Measurements from ENCODE around the gene IP6K3. TPM values are rescaled to one million over a fixed set of nuclear protein-coding genes. Genes with fewer than 3 reads are reported as not detected.

Gene IP6K3
- total RNA-seq, 4 donors from 2014 or later = 0.19 to 2.2 (median 0.45) TPM

DNA sequence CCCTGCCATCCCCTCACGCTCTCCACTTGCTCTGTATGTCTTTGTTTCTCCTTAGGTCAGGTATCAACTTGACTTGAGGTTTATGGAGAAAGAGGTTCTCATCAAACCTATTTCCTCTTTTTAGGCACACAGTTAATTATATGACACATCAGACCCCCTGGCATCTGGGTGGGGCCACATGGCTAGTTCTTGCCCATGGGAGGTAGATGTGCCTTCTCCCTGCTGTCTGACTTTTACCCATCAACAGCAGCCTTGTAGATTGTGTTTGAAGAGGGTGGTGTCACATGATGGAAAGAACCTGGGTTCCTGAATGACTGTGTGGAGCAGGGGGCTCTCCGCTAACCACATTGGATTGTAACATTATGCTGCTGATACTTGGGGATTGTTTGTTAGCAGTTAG lies 28.0 kb downstream of the IP6K3 start:
- TF ChIP-seq, protein P1, sequence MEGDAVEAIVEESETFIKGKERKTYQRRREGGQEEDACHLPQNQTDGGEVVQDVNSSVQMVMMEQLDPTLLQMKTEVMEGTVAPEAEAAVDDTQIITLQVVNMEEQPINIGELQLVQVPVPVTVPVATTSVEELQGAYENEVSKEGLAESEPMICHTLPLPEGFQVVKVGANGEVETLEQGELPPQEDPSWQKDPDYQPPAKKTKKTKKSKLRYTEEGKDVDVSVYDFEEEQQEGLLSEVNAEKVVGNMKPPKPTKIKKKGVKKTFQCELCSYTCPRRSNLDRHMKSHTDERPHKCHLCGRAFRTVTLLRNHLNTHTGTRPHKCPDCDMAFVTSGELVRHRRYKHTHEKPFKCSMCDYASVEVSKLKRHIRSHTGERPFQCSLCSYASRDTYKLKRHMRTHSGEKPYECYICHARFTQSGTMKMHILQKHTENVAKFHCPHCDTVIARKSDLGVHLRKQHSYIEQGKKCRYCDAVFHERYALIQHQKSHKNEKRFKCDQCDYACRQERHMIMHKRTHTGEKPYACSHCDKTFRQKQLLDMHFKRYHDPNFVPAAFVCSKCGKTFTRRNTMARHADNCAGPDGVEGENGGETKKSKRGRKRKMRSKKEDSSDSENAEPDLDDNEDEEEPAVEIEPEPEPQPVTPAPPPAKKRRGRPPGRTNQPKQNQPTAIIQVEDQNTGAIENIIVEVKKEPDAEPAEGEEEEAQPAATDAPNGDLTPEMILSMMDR (IDR thresholded peaks at IDR 0.05) = no peak
- no peak for DNase-seq (ENCODE audit: low spot score)
- ATAC-seq (ENCODE audit: low FRiP score) = no peak

DNA sequence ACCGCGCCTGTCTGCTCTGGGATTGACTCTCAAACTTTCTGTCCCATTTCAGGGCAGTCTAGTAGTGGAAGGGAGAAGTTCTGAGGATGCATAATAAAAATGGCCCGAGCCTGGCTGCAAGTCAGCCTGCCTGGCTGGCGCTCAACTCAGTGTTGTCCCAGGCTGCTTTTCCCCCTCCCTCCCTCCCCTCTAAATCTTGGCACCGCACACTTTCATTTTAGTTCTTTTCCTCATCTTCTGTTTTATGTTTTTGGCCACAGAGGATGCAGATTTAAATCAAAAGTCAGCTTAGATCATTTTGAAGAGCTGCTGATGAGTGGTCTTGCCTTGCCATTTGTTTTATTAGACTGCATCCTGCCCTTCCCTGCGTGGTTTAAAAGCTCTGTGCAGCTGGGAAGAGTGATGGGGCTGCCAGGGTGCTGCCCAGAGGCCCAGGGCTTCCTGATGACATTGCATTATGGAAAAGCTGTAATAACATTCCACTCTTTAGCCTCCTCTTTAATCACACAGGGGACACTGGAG lies 28.7 kb downstream of the IP6K3 start:
- no peak for DNase-seq (ENCODE audit: low spot score)

DNA sequence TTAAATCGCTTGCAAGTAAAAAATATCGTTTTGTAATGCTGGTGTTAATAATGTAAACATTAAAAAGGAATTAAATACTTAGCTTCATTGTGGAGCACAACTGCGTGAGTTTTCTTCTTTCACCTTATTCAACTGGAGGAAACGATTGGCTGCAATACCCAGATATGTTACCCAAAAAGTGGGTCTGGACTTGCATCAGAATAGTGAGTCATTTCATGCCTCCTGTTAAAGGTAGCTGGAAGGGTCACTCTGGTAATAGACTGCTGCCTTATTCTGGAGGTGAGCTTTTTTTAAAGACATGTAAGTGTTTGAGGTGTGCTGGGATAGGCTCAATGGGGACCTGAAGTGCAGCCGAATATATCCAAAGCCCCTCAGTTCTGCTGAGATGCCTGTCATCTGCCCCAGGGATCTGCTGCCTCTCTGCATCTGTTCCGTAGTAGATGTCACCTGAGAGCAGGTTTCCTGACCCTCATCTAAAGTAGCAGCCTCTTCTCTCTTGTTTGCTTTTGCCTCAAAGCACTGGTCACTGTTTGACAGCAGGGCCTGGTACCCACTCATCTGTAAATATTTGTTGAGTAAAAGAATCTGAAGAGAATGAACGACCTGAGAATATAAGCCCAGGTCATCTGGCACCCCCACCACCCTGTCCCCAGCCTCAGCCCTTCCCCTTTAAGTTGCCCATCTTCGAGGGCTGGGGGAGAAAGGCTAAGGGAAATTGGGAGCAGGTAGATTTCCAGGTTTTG lies 29.6 kb downstream of the IP6K3 start:
- no peak for ATAC-seq (ENCODE audit: low FRiP score)
- TF ChIP-seq, protein P1 (IDR thresholded peaks at IDR 0.05) = no peak
- DNase-seq (ENCODE audit: low spot score) = no peak

More for the DNA sequence above, 28.7 kb downstream of the IP6K3 start:
- no peak for ATAC-seq (ENCODE audit: low FRiP score)
- TF ChIP-seq, protein P1 (IDR thresholded peaks at IDR 0.05) = no peak

DNA sequence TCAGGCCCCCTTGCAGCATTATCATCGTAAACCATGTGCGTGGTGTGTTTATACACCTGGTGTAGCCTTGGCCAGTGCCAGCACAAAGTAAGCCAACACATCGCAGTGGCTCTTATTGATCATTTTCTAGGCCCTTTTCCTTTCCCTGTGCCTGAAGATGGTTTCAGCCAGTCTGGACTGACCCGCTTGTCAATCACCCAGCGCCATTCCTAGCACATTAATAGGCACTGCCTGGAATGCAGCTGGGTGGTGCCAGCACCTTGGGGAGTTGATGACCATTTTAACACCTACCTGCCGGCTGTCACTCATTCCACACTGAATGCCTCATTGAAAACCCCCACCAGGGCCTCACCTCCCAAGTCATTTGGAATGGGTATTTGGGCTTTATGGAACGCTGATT lies 30.3 kb downstream of the IP6K3 start:
- DNase-seq (ENCODE audit: low spot score) (no peak), ATAC-seq (ENCODE audit: low FRiP score) (no peak)
- TF ChIP-seq, protein P1 (IDR thresholded peaks at IDR 0.05) = no peak

DNA sequence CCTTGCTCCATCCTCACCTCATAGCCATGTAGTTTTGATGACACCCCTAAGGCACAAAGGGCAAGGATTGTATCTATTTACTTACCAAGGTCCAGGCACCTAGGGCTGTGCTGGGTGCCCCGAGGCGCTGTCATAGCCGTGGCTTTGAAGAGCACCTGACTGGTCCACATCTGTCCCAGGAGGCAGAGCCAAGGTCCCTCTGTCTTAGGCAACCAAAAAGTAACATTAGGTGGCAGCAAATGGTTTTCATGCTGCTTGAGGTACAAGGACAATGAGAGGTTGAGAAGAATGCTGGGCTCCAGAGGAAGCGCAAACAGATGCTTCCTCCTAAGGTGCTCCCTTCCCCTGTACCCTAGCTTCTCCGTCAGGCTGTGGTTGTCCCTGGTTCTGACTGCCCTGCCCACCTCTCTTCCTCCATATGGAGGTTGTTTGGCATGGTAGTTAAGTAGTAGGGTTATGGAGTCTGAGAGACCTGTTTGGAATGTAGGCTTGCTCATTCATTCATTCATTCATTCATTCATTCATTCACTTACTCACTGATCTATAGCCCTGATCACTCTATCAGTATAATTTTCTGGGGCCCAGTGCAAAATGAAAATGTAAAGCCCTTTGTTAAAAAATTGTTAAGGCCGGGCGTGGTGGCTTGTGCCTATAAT lies 32.2 kb downstream of the IP6K3 start:
- DNase-seq (ENCODE audit: low spot score) (no peak), ATAC-seq (ENCODE audit: low FRiP score) (no peak)
- TF ChIP-seq, protein P1 (IDR thresholded peaks at IDR 0.05) = no peak

DNA sequence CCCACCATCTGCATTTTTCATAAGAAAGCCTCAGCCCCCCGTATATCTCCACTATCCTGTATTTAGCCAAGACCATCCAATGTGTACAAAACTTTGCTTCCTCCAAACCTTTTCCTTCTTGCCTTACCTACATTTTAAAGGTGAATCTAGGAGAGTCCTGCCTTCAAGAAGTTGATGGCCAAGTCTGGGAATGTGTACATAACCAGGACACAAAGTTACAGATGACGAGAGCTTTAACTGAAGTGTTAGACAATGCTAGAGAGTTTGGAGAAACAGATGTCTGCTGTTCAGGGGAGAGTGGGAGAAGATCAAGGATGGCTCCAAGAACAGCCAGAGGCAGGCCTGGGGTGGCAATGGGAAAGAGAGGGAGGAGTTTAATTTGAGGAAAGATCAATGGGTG lies 32.9 kb downstream of the IP6K3 start:
- TF ChIP-seq, protein P1 (IDR thresholded peaks at IDR 0.05) = no peak
- ATAC-seq (ENCODE audit: low FRiP score) = no peak
- no peak for DNase-seq (ENCODE audit: low spot score)
